ENCODE results near the gene DSTN.

- TF ChIP-seq POLR2A (IDR thresholded peaks at IDR 0.05; ENCODE audit: low read length) = no peak
- TF ChIP-seq GATA1 (IDR thresholded peaks at IDR 0.05; ENCODE audit: low read depth, low read length) = no peak
These were observed 828 bp upstream of the DSTN start for GRCh38 chr20:17568972-17569521.

Data from erythroblast (primary cell).